Urinary bladder (tissue), 4 donors: ENCODE data around the gene FCRL3. TPM values are rescaled to one million over a fixed set of nuclear protein-coding genes. Genes with fewer than 3 reads are reported as not detected.
"Not testable (repeated sequence)": the region's sequence is repeated elsewhere in the genome, so short reads cannot be mapped to it uniquely, and the experiment has no call there.

ENCODE experiments used
- DNase-seq: peaks from one replicate; pipeline ENCODE4 v3.0.0-alpha.2; 2015; ENCODE audit errors: extremely low spot score
- H3K27ac ChIP-seq: one replicate; pipeline ENCODE4 v1.5.1; 2013; ENCODE audit warnings: low read depth, mild to moderate bottlenecking, moderate library complexity
- H3K36me3 ChIP-seq: one replicate; pipeline ENCODE4 v1.6.1; 2013; ENCODE audit warnings: mild to moderate bottlenecking, moderate library complexity; ENCODE audit not compliant: insufficient read depth
- H3K4me1 ChIP-seq: one replicate; pipeline ENCODE4 v1.6.1; 2013; ENCODE audit warnings: mild to moderate bottlenecking, moderate library complexity; ENCODE audit not compliant: insufficient read depth
- H3K4me3 ChIP-seq: one replicate; pipeline ENCODE4 v1.5.1; 2013; ENCODE audit warnings: low read depth, low read length
- WGBS: extraction: QIAGEN DNeasy Blood & Tissue Kit; methylation state at CpG from one replicate; pipeline ENCODE4 v1.1.7; 2013; 5-methylcytosine and 5-hydroxymethylcytosine counted together
- polyA plus RNA-seq: library from polyadenylated mRNA; stranded (reverse); fragments of 200-250 nt; gene quantifications from one replicate; pipeline ENCODE4 v1.2.3, GENCODE V29; 2013
- total RNA-seq: library from RNA; depleted of rRNA; stranded (reverse); fragments of >200 nt; gene quantifications from one replicate; pipeline ENCODE4 v1.2.3, GENCODE V29; 2014
- donor health status: healthy with polysubstance abuse.
- donor health status: healthy.

FCRL3 gene
- total RNA-seq: 0.05 TPM
- polyA plus RNA-seq: 0.04 TPM

- WGBS: 79% methylated on average over 4 of the region's 4 CpGs
Observed at GRCh38 chr1:157700732-157701131, at the start of gene FCRL3. TSS of gene FCRL3 (minus strand) at chr1:157700769. CDS start at chr1:157700489, 280 bp downstream.

GRCh38 chr1:157748262-157748817 is 47.8 kb upstream of the FCRL3 start:
- no peaks in the 10 kb centered on the region for H3K36me3 ChIP-seq
- 94% methylated on average over 3 of the region's 3 CpGs for WGBS
- no peak for DNase-seq
- no peak overlapping the region for H3K4me3 ChIP-seq
- H3K4me1 ChIP-seq: no peaks in the 10 kb centered on the region
- H3K27ac ChIP-seq: no peak overlapping the region

More at GRCh38 chr1:157700732-157701131, at the start of gene FCRL3:
- Histone ChIP-seq H3K4me1 (no peaks in the 10 kb centered on the region), H3K4me3 (no peak within 1 kb of the TSS), H3K27ac (no peak within 1 kb of the TSS), H3K36me3 (no peaks in the 10 kb centered on the region)
- DNase-seq: no peak

- DNase-seq: no peak
- Histone ChIP-seq H3K27ac (no peak overlapping the region), H3K4me1 (no peaks in the 10 kb centered on the region), H3K4me3 (no peak overlapping the region), H3K36me3 (no peaks in the 10 kb centered on the region)
- 67% methylated on average over 5 of the region's 5 CpGs for WGBS
Observed at GRCh38 chr1:157739229-157739901, 38.8 kb upstream of the FCRL3 start.

- 84% methylated on average over 5 of the region's 5 CpGs for WGBS
- DNase-seq, H3K36me3 ChIP-seq, H3K4me1 ChIP-seq, H3K27ac ChIP-seq, H3K4me3 ChIP-seq: not testable (repeated sequence)
Observed at GRCh38 chr1:157735991-157736390, 35.4 kb upstream of the FCRL3 start.

GRCh38 chr1:157734321-157734720 is 33.8 kb upstream of the FCRL3 start:
- 67% methylated on average over 1 of the region's 1 CpG for WGBS
- no peak for DNase-seq
- no peaks in the 10 kb centered on the region for H3K36me3 ChIP-seq
- no peaks in the 10 kb centered on the region for H3K4me1 ChIP-seq
- no peak overlapping the region for H3K4me3 ChIP-seq
- H3K27ac ChIP-seq: no peak overlapping the region

GRCh38 chr1:157732755-157733154 is 32.2 kb upstream of the FCRL3 start:
- WGBS: 71% methylated on average over 3 of the region's 3 CpGs
- no peak for DNase-seq
- Histone ChIP-seq H3K27ac (no peak overlapping the region), H3K36me3 (no peaks in the 10 kb centered on the region), H3K4me1 (no peaks in the 10 kb centered on the region), H3K4me3 (no peak overlapping the region)

GRCh38 chr1:157725221-157725577 is 24.6 kb upstream of the FCRL3 start:
- 62% methylated on average over 2 of the region's 2 CpGs for WGBS
- Histone ChIP-seq H3K4me1 (no peaks in the 10 kb centered on the region), H3K4me3 (no peak overlapping the region), H3K36me3 (no peaks in the 10 kb centered on the region), H3K27ac (no peak overlapping the region)
- DNase-seq: no peak

GRCh38 chr1:157724537-157725220 is 24.1 kb upstream of the FCRL3 start:
- 79% methylated on average over 2 of the region's 2 CpGs for WGBS
- no peak for DNase-seq
- Histone ChIP-seq H3K4me3 (no peak overlapping the region), H3K4me1 (no peaks in the 10 kb centered on the region), H3K36me3 (no peaks in the 10 kb centered on the region), H3K27ac (no peak overlapping the region)

GRCh38 chr1:157723157-157723556 is 22.6 kb upstream of the FCRL3 start:
- DNase-seq: no peak
- no peak overlapping the region for H3K4me3 ChIP-seq
- H3K27ac ChIP-seq: no peak overlapping the region
- H3K36me3 ChIP-seq: no peaks in the 10 kb centered on the region
- WGBS: 80% methylated on average over 2 of the region's 2 CpGs
- H3K4me1 ChIP-seq: no peaks in the 10 kb centered on the region

GRCh38 chr1:157721985-157722384 is 21.4 kb upstream of the FCRL3 start:
- no peak for DNase-seq
- Histone ChIP-seq H3K4me3 (no peak overlapping the region), H3K4me1 (no peaks in the 10 kb centered on the region), H3K27ac (no peak overlapping the region), H3K36me3 (no peaks in the 10 kb centered on the region)
- WGBS: 86% methylated on average over 1 of the region's 1 CpG

GRCh38 chr1:157715736-157716135 is 15.2 kb upstream of the FCRL3 start:
- H3K36me3 ChIP-seq: no peaks in the 10 kb centered on the region
- no peak for DNase-seq
- no peak overlapping the region for H3K4me3 ChIP-seq
- 85% methylated on average over 5 of the region's 5 CpGs for WGBS
- no peak overlapping the region for H3K27ac ChIP-seq
- H3K4me1 ChIP-seq: no peaks in the 10 kb centered on the region

GRCh38 chr1:157711802-157712201 is 11.2 kb upstream of the FCRL3 start:
- Histone ChIP-seq H3K36me3 (no peaks in the 10 kb centered on the region), H3K4me1 (no peaks in the 10 kb centered on the region), H3K4me3 (no peak overlapping the region), H3K27ac (no peak overlapping the region)
- DNase-seq: no peak

GRCh38 chr1:157704878-157705277 is 4.3 kb upstream of the FCRL3 start:
- Histone ChIP-seq H3K36me3 (no peaks in the 10 kb centered on the region), H3K27ac (no peak overlapping the region), H3K4me1 (no peaks in the 10 kb centered on the region), H3K4me3 (no peak overlapping the region)
- no peak for DNase-seq

GRCh38 chr1:157703981-157704380 is 3.4 kb upstream of the FCRL3 start:
- 82% methylated on average over 4 of the region's 4 CpGs for WGBS
- Histone ChIP-seq H3K4me3 (no peak overlapping the region), H3K36me3 (no peaks in the 10 kb centered on the region), H3K4me1 (no peaks in the 10 kb centered on the region), H3K27ac (no peak overlapping the region)
- DNase-seq: no peak
